Naive B cell (primary cell): ENCODE data around the gene UBE4B. TPM values are rescaled to one million over a fixed set of nuclear protein-coding genes. Genes with fewer than 3 reads are reported as not detected.
A peak's percentile ranks its signal among the peaks of the same experiment; 100 is the strongest.

ENCODE experiments used
- ATAC-seq, 2 donors: fragments of 150-1000 bp; cut with Tn5 transposase; 2 replicates each; pipeline ENCODE4 v1.10.0; 2021; ENCODE audit warnings: low read depth in 2 of 2, mild to moderate bottlenecking in 2 of 2, moderate library complexity in 2 of 2
- DNase-seq: peaks from one replicate; pipeline ENCODE4 v3.0.0; 2022
- H3K27ac Mint-ChIP-seq, 6 donors: one replicate each; pipeline ENCODE4 v1.8.0; 2020 to 2022; ENCODE audit warnings: mild to moderate bottlenecking in 6 of 6, mixed read lengths in 6 of 6, moderate library complexity in 5 of 6, inconsistent platforms in 2 of 6
- H3K27me3 Mint-ChIP-seq, 3 donors: one replicate each; pipeline ENCODE4 v1.8.0; 2021 to 2022; ENCODE audit warnings: mixed read lengths in 3 of 3, mild to moderate bottlenecking in 1 of 3
- H3K36me3 Mint-ChIP-seq, 2 donors: one replicate each; pipeline ENCODE4 v1.8.0; 2020 to 2022; ENCODE audit warnings: mixed read lengths in 2 of 2, inconsistent platforms in 1 of 2, mild to moderate bottlenecking in 1 of 2
- H3K4me1 Mint-ChIP-seq, 3 donors: one replicate each; pipeline ENCODE4 v1.8.0; 2020 to 2022; ENCODE audit warnings: mixed read lengths in 3 of 3, inconsistent platforms in 1 of 3, mild to moderate bottlenecking in 1 of 3, moderate library complexity in 1 of 3
- H3K4me3 Mint-ChIP-seq, 8 donors: one replicate each; pipeline ENCODE4 v1.8.0; 2020 to 2022; ENCODE audit warnings: mild to moderate bottlenecking in 8 of 8, mixed read lengths in 8 of 8, moderate library complexity in 8 of 8, inconsistent platforms in 2 of 8
- H3K9me3 Mint-ChIP-seq, 7 donors: one replicate each; pipeline ENCODE4 v1.8.0; 2020 to 2022; ENCODE audit warnings: mixed read lengths in 7 of 7, mild to moderate bottlenecking in 5 of 7, inconsistent platforms in 2 of 7, moderate library complexity in 1 of 7
- polyA plus RNA-seq, 6 donors: library from polyadenylated mRNA; unstranded; fragments of 300-500 nt; fragmentation: Illumina TruSeq; gene quantifications; one replicate each; pipeline ENCODE4 v1.2.3, GENCODE V29; 2021; ENCODE audit warnings: low read depth in 6 of 6

Gene UBE4B
- polyA plus RNA-seq, 6 donors from 2014 or later = 2.0 to 11.7 (median 7.8) TPM

- no peak for ATAC-seq
- no peak overlapping the region for H3K4me3 Mint-ChIP-seq
- peaks cover 10 to 40% of the 10 kb centered on the region in 2 donors for H3K36me3 Mint-ChIP-seq
These were observed 82.0 kb downstream of the UBE4B start for GRCh38 chr1:10114746-10115145.

GRCh38 chr1:10117132-10117531 is 84.4 kb downstream of the UBE4B start:
- no peak for ATAC-seq
- H3K27me3 Mint-ChIP-seq = no peaks in the 10 kb centered on the region
- H3K9me3 Mint-ChIP-seq = no peaks in the 10 kb centered on the region
- H3K4me3 Mint-ChIP-seq = no peak overlapping the region
- no peaks in the 10 kb centered on the region for H3K4me1 Mint-ChIP-seq
- no peak for DNase-seq
- no peak overlapping the region for H3K27ac Mint-ChIP-seq
- H3K36me3 Mint-ChIP-seq = peaks cover 0 to 24% of the 10 kb centered on the region in 2 donors

More at GRCh38 chr1:10114746-10115145, 82.0 kb downstream of the UBE4B start:
- no peaks in the 10 kb centered on the region for H3K9me3 Mint-ChIP-seq
- no peak for DNase-seq
- peaks cover 0 to 4% (median 0%) of the 10 kb centered on the region in 3 donors for H3K4me1 Mint-ChIP-seq
- no peaks in the 10 kb centered on the region for H3K27me3 Mint-ChIP-seq
- no peak overlapping the region for H3K27ac Mint-ChIP-seq

GRCh38 chr1:10117865-10118264 is 85.1 kb downstream of the UBE4B start:
- Mint-ChIP-seq H3K36me3 (peaks cover 0 to 19% of the 10 kb centered on the region in 2 donors), H3K27me3 (no peaks in the 10 kb centered on the region), H3K4me1 (no peaks in the 10 kb centered on the region), H3K4me3 (no peak overlapping the region), H3K9me3 (no peaks in the 10 kb centered on the region), H3K27ac (no peak overlapping the region)
- no peak for DNase-seq
- no peak for ATAC-seq

GRCh38 chr1:10121688-10122087 is 88.9 kb downstream of the UBE4B start:
- Mint-ChIP-seq H3K36me3 (peaks cover 0 to 16% of the 10 kb centered on the region in 2 donors), H3K27ac (peak overlapping the region in 1 of 6 donors; percentile 74), H3K9me3 (no peaks in the 10 kb centered on the region), H3K4me1 (no peaks in the 10 kb centered on the region), H3K27me3 (no peaks in the 10 kb centered on the region), H3K4me3 (no peak overlapping the region)
- no peak for DNase-seq
- ATAC-seq = no peak

- ATAC-seq (no peak), DNase-seq (no peak)
- no peaks in the 10 kb centered on the region for H3K27me3 Mint-ChIP-seq
- H3K36me3 Mint-ChIP-seq = peaks cover 2 to 8% of the 10 kb centered on the region in 2 donors
- no peak overlapping the region for H3K4me3 Mint-ChIP-seq
- no peaks in the 10 kb centered on the region for H3K9me3 Mint-ChIP-seq
- H3K4me1 Mint-ChIP-seq = no peaks in the 10 kb centered on the region
- no peak overlapping the region for H3K27ac Mint-ChIP-seq
These were observed 90.2 kb downstream of the UBE4B start for GRCh38 chr1:10122926-10123325.

- no peaks in the 10 kb centered on the region for H3K27me3 Mint-ChIP-seq
- H3K36me3 Mint-ChIP-seq = peaks cover 5 to 26% of the 10 kb centered on the region in 2 donors
- H3K4me1 Mint-ChIP-seq = no peaks in the 10 kb centered on the region
- DNase-seq (no peak), ATAC-seq (no peak)
- peak overlapping the region in 1 of 6 donors; percentile 13 for H3K27ac Mint-ChIP-seq
- H3K9me3 Mint-ChIP-seq = no peaks in the 10 kb centered on the region
- H3K4me3 Mint-ChIP-seq = no peak overlapping the region
These were observed 95.5 kb downstream of the UBE4B start for GRCh38 chr1:10128101-10128765.

GRCh38 chr1:10132316-10132715 is 99.6 kb downstream of the UBE4B start:
- Mint-ChIP-seq H3K4me1 (no peaks in the 10 kb centered on the region), H3K9me3 (no peaks in the 10 kb centered on the region), H3K27me3 (no peaks in the 10 kb centered on the region), H3K36me3 (peaks cover 14 to 31% of the 10 kb centered on the region in 2 donors), H3K4me3 (no peak overlapping the region), H3K27ac (peak overlapping the region in 1 of 6 donors; percentile 69)
- no peak for DNase-seq
- ATAC-seq = no peak

- H3K36me3 Mint-ChIP-seq = peaks cover 17 to 34% of the 10 kb centered on the region in 2 donors
- H3K27me3 Mint-ChIP-seq = no peaks in the 10 kb centered on the region
- peak overlapping the region in 1 of 6 donors; percentile 69 for H3K27ac Mint-ChIP-seq
- no peaks in the 10 kb centered on the region for H3K4me1 Mint-ChIP-seq
- DNase-seq = no peak
- no peaks in the 10 kb centered on the region for H3K9me3 Mint-ChIP-seq
- ATAC-seq = no peak
- no peak overlapping the region for H3K4me3 Mint-ChIP-seq
These were observed 100.1 kb downstream of the UBE4B start for GRCh38 chr1:10132852-10133251.

GRCh38 chr1:10140981-10141380 is 108.2 kb downstream of the UBE4B start:
- peaks cover 12 to 24% of the 10 kb centered on the region in 2 donors for H3K36me3 Mint-ChIP-seq
- H3K9me3 Mint-ChIP-seq = no peaks in the 10 kb centered on the region
- H3K27me3 Mint-ChIP-seq = no peaks in the 10 kb centered on the region
- ATAC-seq = no peak
- no peaks in the 10 kb centered on the region for H3K4me1 Mint-ChIP-seq
- H3K27ac Mint-ChIP-seq = no peak overlapping the region
- H3K4me3 Mint-ChIP-seq = no peak overlapping the region
- no peak for DNase-seq

- H3K27me3 Mint-ChIP-seq = no peaks in the 10 kb centered on the region
- DNase-seq (no peak), ATAC-seq (no peak)
- H3K4me3 Mint-ChIP-seq = no peak overlapping the region
- H3K4me1 Mint-ChIP-seq = no peaks in the 10 kb centered on the region
- H3K9me3 Mint-ChIP-seq = no peaks in the 10 kb centered on the region
- H3K36me3 Mint-ChIP-seq = peaks cover 4 to 16% of the 10 kb centered on the region in 2 donors
- peak overlapping the region in 1 of 6 donors; percentile 37 for H3K27ac Mint-ChIP-seq
These were observed 111.3 kb downstream of the UBE4B start for GRCh38 chr1:10143961-10144485.

GRCh38 chr1:10146391-10146790 is 113.6 kb downstream of the UBE4B start:
- Mint-ChIP-seq H3K27ac (no peak overlapping the region), H3K36me3 (peaks cover 4 to 14% of the 10 kb centered on the region in 2 donors), H3K27me3 (no peaks in the 10 kb centered on the region), H3K4me1 (no peaks in the 10 kb centered on the region), H3K4me3 (no peak overlapping the region), H3K9me3 (no peaks in the 10 kb centered on the region)
- DNase-seq (no peak), ATAC-seq (no peak)

- Mint-ChIP-seq H3K4me3 (no peak overlapping the region), H3K27ac (peak overlapping the region in 1 of 6 donors; percentile 53), H3K4me1 (no peaks in the 10 kb centered on the region), H3K27me3 (no peaks in the 10 kb centered on the region), H3K9me3 (no peaks in the 10 kb centered on the region), H3K36me3 (peaks cover 4 to 14% of the 10 kb centered on the region in 2 donors)
- no peak for DNase-seq
- ATAC-seq = no peak
These were observed 116.5 kb downstream of the UBE4B start for GRCh38 chr1:10149231-10149630.

GRCh38 chr1:10152709-10153284 is 120.0 kb downstream of the UBE4B start:
- Mint-ChIP-seq H3K9me3 (no peaks in the 10 kb centered on the region), H3K27ac (no peak overlapping the region), H3K36me3 (peaks cover 0 to 6% of the 10 kb centered on the region in 2 donors), H3K4me1 (no peaks in the 10 kb centered on the region), H3K4me3 (no peak overlapping the region), H3K27me3 (no peaks in the 10 kb centered on the region)
- DNase-seq (peak; percentile 2), ATAC-seq (no peak)

- Mint-ChIP-seq H3K4me3 (no peak overlapping the region), H3K4me1 (no peaks in the 10 kb centered on the region), H3K27me3 (no peaks in the 10 kb centered on the region), H3K27ac (peak overlapping the region in 3 of 6 donors; percentile 28 to 84 (median 59)), H3K9me3 (no peaks in the 10 kb centered on the region), H3K36me3 (peaks cover 0 to 6% of the 10 kb centered on the region in 2 donors)
- no peak for DNase-seq
- no peak for ATAC-seq
These were observed 122.4 kb downstream of the UBE4B start for GRCh38 chr1:10155087-10155712.
